ENCODE measurements around the gene GRAMD4. TPM values are rescaled to one million over a fixed set of nuclear protein-coding genes. Genes with fewer than 3 reads are reported as not detected.

GRAMD4 gene
- total RNA-seq, 2 experiments from 2014 or later = 41.2 to 42.1 TPM

GRCh38 chr22:46687048-46687444 lies 66.9 kb downstream of the GRAMD4 start:
- CTCF ChIA-PET = no interaction called here
- Mint-ChIP-seq H3K4me1 (ENCODE audit: low read depth) (peaks cover 15% of the 10 kb centered on the region), H3K36me3 (ENCODE audit: low read depth) (peaks cover 42% of the 10 kb centered on the region), H3K27me3 (ENCODE audit: low read depth) (no peaks in the 10 kb centered on the region), H3K9me3 (ENCODE audit: insufficient read depth) (no peaks in the 10 kb centered on the region), H3K27ac (no peak overlapping the region), H3K4me3 (no peak overlapping the region)
- DNase-seq (no peak), ATAC-seq (no peak)
- POLR2A ChIA-PET = no interaction called here

DNA sequence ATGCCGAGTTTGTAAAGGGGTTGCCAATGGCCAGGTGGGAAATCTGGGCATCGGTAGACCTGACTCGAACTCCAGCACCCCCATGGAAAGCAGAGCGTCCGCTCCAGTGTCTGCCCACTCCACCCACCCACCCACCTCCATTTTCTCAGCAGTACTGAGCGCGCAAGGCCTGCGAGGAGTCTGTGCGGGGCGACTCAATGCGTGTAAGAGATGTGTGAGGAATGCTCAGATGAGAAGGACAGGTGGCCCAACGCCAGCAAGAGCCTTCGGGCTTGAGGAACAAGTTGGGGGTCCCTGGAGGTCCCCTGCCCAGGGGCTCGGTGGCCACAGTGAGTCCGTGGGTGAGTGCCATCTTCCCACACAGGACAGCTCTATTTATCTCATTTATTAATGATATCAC lies 67.3 kb downstream of the GRAMD4 start:
- DNase-seq (no peak), ATAC-seq (no peak)
- H3K27me3 Mint-ChIP-seq (ENCODE audit: low read depth) = no peaks in the 10 kb centered on the region
- H3K36me3 Mint-ChIP-seq (ENCODE audit: low read depth) = peaks cover 42% of the 10 kb centered on the region
- H3K4me3 Mint-ChIP-seq = no peak overlapping the region
- POLR2A ChIA-PET = no interaction called here
- CTCF ChIA-PET = interaction anchor here (1.0 kb wide), 1 partner anchor 116 kb away, joined by 3 read pairs; no protein-coding TSS in a partner anchor
- peaks cover 15% of the 10 kb centered on the region for H3K4me1 Mint-ChIP-seq (ENCODE audit: low read depth)
- no peaks in the 10 kb centered on the region for H3K9me3 Mint-ChIP-seq (ENCODE audit: insufficient read depth)
- no peak overlapping the region for H3K27ac Mint-ChIP-seq

DNA sequence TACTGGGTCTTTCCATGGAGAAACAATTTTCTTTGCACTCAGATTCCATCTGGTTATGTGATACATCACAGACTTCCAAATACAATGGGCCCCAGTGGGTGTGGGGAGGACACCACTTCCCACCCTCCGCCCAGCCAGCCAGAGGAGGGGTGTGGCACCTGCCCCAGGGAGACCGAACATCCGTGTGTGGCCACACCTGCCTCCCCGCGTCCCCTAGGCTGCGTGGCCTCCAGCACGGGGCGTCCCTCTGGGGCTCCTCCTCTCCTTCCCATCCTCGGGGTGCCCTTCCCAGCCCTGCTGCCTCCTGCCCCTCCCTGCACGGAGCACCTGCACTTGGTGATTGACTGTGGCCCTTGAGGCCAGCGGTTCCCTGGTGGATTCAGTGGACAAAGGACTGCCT lies 68.8 kb downstream of the GRAMD4 start:
- CTCF ChIA-PET = no interaction called here
- no peak for ATAC-seq
- H3K36me3 Mint-ChIP-seq (ENCODE audit: low read depth) = peaks cover 42% of the 10 kb centered on the region
- H3K4me1 Mint-ChIP-seq (ENCODE audit: low read depth) = peaks cover 15% of the 10 kb centered on the region
- H3K27me3 Mint-ChIP-seq (ENCODE audit: low read depth) = no peaks in the 10 kb centered on the region
- H3K9me3 Mint-ChIP-seq (ENCODE audit: insufficient read depth) = no peaks in the 10 kb centered on the region
- DNase-seq = no peak
- H3K27ac Mint-ChIP-seq = no peak overlapping the region
- POLR2A ChIA-PET = interaction anchor here (1.2 kb wide), 1 partner anchor 75 kb away, joined by 3 read pairs; no protein-coding TSS in a partner anchor
- H3K4me3 Mint-ChIP-seq = no peak overlapping the region

DNA sequence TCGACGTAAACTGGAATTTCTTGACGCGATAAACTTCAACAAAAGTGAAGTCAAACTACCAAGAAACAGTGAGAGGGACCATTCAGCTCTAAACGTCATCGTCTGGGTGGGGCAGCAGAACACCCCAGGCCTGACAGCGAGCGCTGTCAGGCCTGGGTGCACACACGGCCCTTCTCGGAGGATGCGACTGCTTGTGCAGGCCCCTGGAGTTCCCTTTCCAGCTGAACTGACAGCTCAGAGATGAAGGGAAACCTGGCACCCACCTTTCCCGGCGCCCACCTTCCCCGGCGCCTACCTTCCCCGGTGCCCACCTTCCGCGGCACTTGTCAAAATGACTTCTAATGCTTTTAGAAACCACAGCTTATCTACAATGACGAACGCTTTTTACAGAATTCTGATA lies 70.0 kb downstream of the GRAMD4 start:
- ATAC-seq = no peak
- peaks cover 46% of the 10 kb centered on the region for H3K36me3 Mint-ChIP-seq (ENCODE audit: low read depth)
- CTCF ChIA-PET = no interaction called here
- DNase-seq = no peak
- no peak overlapping the region for H3K27ac Mint-ChIP-seq
- POLR2A ChIA-PET = no interaction called here
- H3K4me3 Mint-ChIP-seq = no peak overlapping the region
- no peaks in the 10 kb centered on the region for H3K9me3 Mint-ChIP-seq (ENCODE audit: insufficient read depth)
- no peaks in the 10 kb centered on the region for H3K27me3 Mint-ChIP-seq (ENCODE audit: low read depth)
- H3K4me1 Mint-ChIP-seq (ENCODE audit: low read depth) = peaks cover 15% of the 10 kb centered on the region

GRCh38 chr22:46691571-46691970 lies 71.4 kb downstream of the GRAMD4 start:
- H3K27ac Mint-ChIP-seq = no peak overlapping the region
- no peak overlapping the region for H3K4me3 Mint-ChIP-seq
- ChIA-PET POLR2A (no interaction called here), CTCF (no interaction called here)
- ATAC-seq (no peak), DNase-seq (no peak)
- H3K4me1 Mint-ChIP-seq (ENCODE audit: low read depth) = peaks cover 2% of the 10 kb centered on the region
- H3K9me3 Mint-ChIP-seq (ENCODE audit: insufficient read depth) = no peaks in the 10 kb centered on the region
- no peaks in the 10 kb centered on the region for H3K27me3 Mint-ChIP-seq (ENCODE audit: low read depth)
- H3K36me3 Mint-ChIP-seq (ENCODE audit: low read depth) = peaks cover 39% of the 10 kb centered on the region

GRCh38 chr22:46693634-46694415 lies 73.6 kb downstream of the GRAMD4 start:
- DNase-seq = no peak
- H3K27ac Mint-ChIP-seq = no peak overlapping the region
- no peak overlapping the region for H3K4me3 Mint-ChIP-seq
- no peaks in the 10 kb centered on the region for H3K4me1 Mint-ChIP-seq (ENCODE audit: low read depth)
- H3K36me3 Mint-ChIP-seq (ENCODE audit: low read depth) = peaks cover 42% of the 10 kb centered on the region
- POLR2A ChIA-PET = no interaction called here
- no peak for ATAC-seq
- H3K27me3 Mint-ChIP-seq (ENCODE audit: low read depth) = no peaks in the 10 kb centered on the region
- CTCF ChIA-PET = interaction anchor here (1.3 kb wide), 1 partner anchor 130 kb away, joined by 3 read pairs; no protein-coding TSS in a partner anchor
- H3K9me3 Mint-ChIP-seq (ENCODE audit: insufficient read depth) = no peaks in the 10 kb centered on the region

GRCh38 chr22:46694416-46695170 lies 74.4 kb downstream of the GRAMD4 start:
- ChIA-PET CTCF (interaction anchor here (1.3 kb wide), 1 partner anchor 131 kb away, joined by 3 read pairs; no protein-coding TSS in a partner anchor), POLR2A (no interaction called here)
- Mint-ChIP-seq H3K27me3 (ENCODE audit: low read depth) (no peaks in the 10 kb centered on the region), H3K9me3 (ENCODE audit: insufficient read depth) (no peaks in the 10 kb centered on the region), H3K4me3 (no peak overlapping the region), H3K27ac (peak overlapping the region; percentile 72), H3K36me3 (ENCODE audit: low read depth) (peaks cover 43% of the 10 kb centered on the region), H3K4me1 (ENCODE audit: low read depth) (no peaks in the 10 kb centered on the region)
- DNase-seq (no peak), ATAC-seq (no peak)

GRCh38 chr22:46695346-46696228 lies 75.4 kb downstream of the GRAMD4 start:
- CTCF ChIA-PET = no interaction called here
- POLR2A ChIA-PET = no interaction called here

DNA sequence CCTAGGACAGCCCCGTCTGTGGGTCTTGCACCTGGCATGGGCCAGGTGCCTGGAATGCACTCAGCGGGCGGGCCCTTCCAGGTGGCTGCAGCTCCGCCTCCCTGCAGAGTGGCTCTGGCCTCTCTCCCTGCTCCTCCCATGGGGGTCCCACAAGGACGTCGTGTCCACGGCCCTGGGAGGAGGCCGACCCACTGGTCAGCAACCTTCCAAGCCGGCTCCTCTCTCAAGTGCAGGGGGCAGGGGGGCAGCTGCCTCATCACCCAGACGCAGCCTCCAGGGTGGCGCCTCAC lies 76.0 kb downstream of the GRAMD4 start:
- DNase-seq (no peak), ATAC-seq (no peak)
- POLR2A ChIA-PET = interaction anchor here (0.6 kb wide), 1 partner anchor 26 kb away, joined by 3 read pairs; no protein-coding TSS in a partner anchor
- Mint-ChIP-seq H3K36me3 (ENCODE audit: low read depth) (peaks cover 43% of the 10 kb centered on the region), H3K27ac (no peak overlapping the region), H3K9me3 (ENCODE audit: insufficient read depth) (no peaks in the 10 kb centered on the region), H3K4me1 (ENCODE audit: low read depth) (no peaks in the 10 kb centered on the region), H3K4me3 (no peak overlapping the region), H3K27me3 (ENCODE audit: low read depth) (no peaks in the 10 kb centered on the region)
- CTCF ChIA-PET = no interaction called here

More at GRCh38 chr22:46695346-46696228, 75.4 kb downstream of the GRAMD4 start:
- ATAC-seq (no peak), DNase-seq (no peak)
- no peak overlapping the region for H3K27ac Mint-ChIP-seq
- no peaks in the 10 kb centered on the region for H3K27me3 Mint-ChIP-seq (ENCODE audit: low read depth)
- no peaks in the 10 kb centered on the region for H3K4me1 Mint-ChIP-seq (ENCODE audit: low read depth)
- H3K9me3 Mint-ChIP-seq (ENCODE audit: insufficient read depth) = no peaks in the 10 kb centered on the region
- peaks cover 40% of the 10 kb centered on the region for H3K36me3 Mint-ChIP-seq (ENCODE audit: low read depth)
- H3K4me3 Mint-ChIP-seq = no peak overlapping the region

DNA sequence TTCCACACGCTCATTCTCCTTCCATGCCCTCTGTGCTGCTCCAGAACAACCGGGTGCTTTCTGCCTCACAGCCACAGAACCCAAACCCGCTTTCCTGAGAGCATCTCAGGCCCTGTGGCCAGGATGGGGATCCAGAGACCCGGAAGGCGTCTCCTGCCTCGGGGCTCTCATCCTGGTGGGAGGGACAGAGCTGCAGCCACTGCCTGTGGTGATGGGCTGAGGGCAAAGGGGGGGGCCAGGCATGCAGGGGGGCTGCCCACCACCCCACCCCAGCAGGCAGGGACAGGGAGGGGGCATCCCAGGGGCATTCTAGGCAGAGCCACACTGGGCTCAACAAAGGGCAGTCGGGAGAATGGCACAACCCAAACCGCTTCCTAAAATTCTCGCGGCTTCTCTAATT lies 76.4 kb downstream of the GRAMD4 start:
- Mint-ChIP-seq H3K27ac (no peak overlapping the region), H3K4me3 (no peak overlapping the region), H3K9me3 (ENCODE audit: insufficient read depth) (no peaks in the 10 kb centered on the region), H3K4me1 (ENCODE audit: low read depth) (no peaks in the 10 kb centered on the region), H3K27me3 (ENCODE audit: low read depth) (no peaks in the 10 kb centered on the region), H3K36me3 (ENCODE audit: low read depth) (peaks cover 42% of the 10 kb centered on the region)
- ChIA-PET CTCF (no interaction called here), POLR2A (interaction anchor here (0.6 kb wide), 1 partner anchor 25 kb away, joined by 3 read pairs; no protein-coding TSS in a partner anchor)
- DNase-seq = no peak
- no peak for ATAC-seq

GRCh38 chr22:46697811-46698515 lies 77.8 kb downstream of the GRAMD4 start:
- Mint-ChIP-seq H3K27me3 (ENCODE audit: low read depth) (no peaks in the 10 kb centered on the region), H3K27ac (no peak overlapping the region)
- CTCF ChIA-PET = interaction anchor here (1.3 kb wide), 1 partner anchor 134 kb away, joined by 4 read pairs; no protein-coding TSS in a partner anchor

More at GRCh38 chr22:46697811-46698515, 77.8 kb downstream of the GRAMD4 start:
- DNase-seq (no peak), ATAC-seq (no peak)
- H3K36me3 Mint-ChIP-seq (ENCODE audit: low read depth) = peaks cover 46% of the 10 kb centered on the region
- POLR2A ChIA-PET = no interaction called here
- H3K4me1 Mint-ChIP-seq (ENCODE audit: low read depth) = no peaks in the 10 kb centered on the region
- no peaks in the 10 kb centered on the region for H3K9me3 Mint-ChIP-seq (ENCODE audit: insufficient read depth)
- H3K4me3 Mint-ChIP-seq = no peak overlapping the region
